Lung (tissue), 12 donors: Measurements from ENCODE around the gene EVC2. TPM values are rescaled to one million over a fixed set of nuclear protein-coding genes. Genes with fewer than 3 reads are reported as not detected.

Source experiments
- ATAC-seq: fragments of 200-7000 bp; cut with Tn5 transposase; one replicate; pipeline ENCODE4 v1.9.1; 2020; ENCODE audit warnings: moderate number of reproducible peaks; ENCODE audit not compliant: insufficient read depth, low FRiP score
- DNase-seq, 3 donors: peaks; one replicate each; pipeline ENCODE4 v3.0.0-alpha.2; 2013 to 2017
- H3K27ac ChIP-seq, 2 donors: one replicate each; pipeline ENCODE4 v1.5.1; 2013; ENCODE audit warnings: mild to moderate bottlenecking in 2 of 2, moderate library complexity in 2 of 2, control low read depth in 1 of 2, inconsistent platforms in 1 of 2, low read depth in 1 of 2, low read length in 1 of 2
- H3K27me3 ChIP-seq, 3 donors: one replicate each; pipeline ENCODE4 v1.5.1; 2013; ENCODE audit warnings: low read length in 2 of 3; ENCODE audit not compliant: control insufficient read depth in 3 of 3, insufficient read depth in 3 of 3
- H3K36me3 ChIP-seq, 4 donors: one replicate each; pipeline ENCODE4 v1.5.1; 2013; ENCODE audit warnings: low read length in 4 of 4, mild to moderate bottlenecking in 1 of 4, moderate library complexity in 1 of 4; ENCODE audit not compliant: control insufficient read depth in 4 of 4, insufficient read depth in 4 of 4
- H3K4me1 ChIP-seq, 5 donors: one replicate each; pipeline ENCODE4 v1.5.1; 2013; ENCODE audit warnings: low read length in 5 of 5, mild to moderate bottlenecking in 2 of 5, moderate library complexity in 1 of 5; ENCODE audit not compliant: control insufficient read depth in 5 of 5, insufficient read depth in 5 of 5
- H3K4me3 ChIP-seq: one replicate; pipeline ENCODE4 v1.5.1; 2013; ENCODE audit warnings: mild to moderate bottlenecking, control low read depth, moderate library complexity
- H3K9ac ChIP-seq, 2 donors: one replicate each; pipeline ENCODE4 v1.5.1; 2013; ENCODE audit warnings: low read length in 2 of 2, control low read depth in 1 of 2; ENCODE audit not compliant: insufficient read depth in 1 of 2
- H3K9me3 ChIP-seq, 4 donors: one replicate each; pipeline ENCODE4 v1.5.1; 2013; ENCODE audit warnings: low read length in 3 of 4, mild to moderate bottlenecking in 1 of 4, moderate library complexity in 1 of 4; ENCODE audit not compliant: control insufficient read depth in 4 of 4, insufficient read depth in 3 of 4
- WGBS, 2 donors: extraction: QIAGEN DNeasy Blood & Tissue Kit; methylation state at CpG; one replicate each; pipeline ENCODE4 v1.1.7; 2013; 5-methylcytosine and 5-hydroxymethylcytosine counted together
- polyA plus RNA-seq, 2 donors: library from polyadenylated mRNA; stranded (reverse); fragments of 200-250 nt; gene quantifications; one replicate each; pipeline ENCODE4 v1.2.1, GENCODE V29; 2013
- total RNA-seq, 2 donors: library from RNA; depleted of rRNA in 1 of 2; stranded (reverse); fragments of >200 nt in 1 of 2; gene quantifications; one replicate each; pipeline ENCODE4 v1.2.1, GENCODE V29; 2014 to 2021
- TF ChIP-seq, protein P1 (sequence below): IDR thresholded peaks from 2 replicates; pipeline ENCODE4 v1.5.1; 2012; ENCODE audit warnings: mild to moderate bottlenecking; ENCODE audit errors: control extremely low read depth, extremely low read depth
- donor health status: control.
- donor health status: control.
- donor health status: Bipolar disorder and iron deficiency.
- donor health status: healthy.
- donor health status: DM: yes; HTN: yes; CAD: no.

Gene EVC2
- total and polyA plus RNA-seq, 4 donors: 1.5 to 11.9 (median 3.1) TPM

DNA sequence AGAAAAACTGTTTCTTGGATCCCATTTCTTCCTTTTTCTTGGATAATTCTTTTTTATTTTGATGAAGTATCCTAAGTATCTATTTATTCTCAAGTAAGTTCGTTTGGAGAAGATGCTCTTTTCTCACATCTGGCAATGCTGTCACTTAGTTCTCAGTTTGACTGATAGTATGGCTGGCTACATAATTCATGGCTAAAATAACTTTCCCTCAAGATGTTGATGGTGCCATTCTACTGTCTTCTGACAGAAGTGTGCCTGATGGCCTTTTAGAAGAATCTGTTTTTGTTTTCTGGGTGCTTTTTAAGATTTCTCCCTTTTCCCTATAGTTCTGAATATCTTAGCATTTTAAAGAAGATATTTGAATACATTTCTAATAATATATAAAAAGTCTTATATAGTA is 41.6 kb downstream of the EVC2 start:
- Histone ChIP-seq H3K27me3 (no peaks in the 10 kb centered on the region), H3K4me3 (no peak overlapping the region), H3K36me3 (peaks cover 0 to 18% (median 10%) of the 10 kb centered on the region in 4 donors), H3K4me1 (no peaks in the 10 kb centered on the region), H3K27ac (no peak overlapping the region), H3K9me3 (peaks cover 0 to 8% (median 6%) of the 10 kb centered on the region in 4 donors), H3K9ac (no peak overlapping the region)
- WGBS, 2 donors: 77 to 89% methylated on average over 1 of the region's 1 CpG
- no peak for ATAC-seq
- no peak for DNase-seq
- TF ChIP-seq, protein P1, sequence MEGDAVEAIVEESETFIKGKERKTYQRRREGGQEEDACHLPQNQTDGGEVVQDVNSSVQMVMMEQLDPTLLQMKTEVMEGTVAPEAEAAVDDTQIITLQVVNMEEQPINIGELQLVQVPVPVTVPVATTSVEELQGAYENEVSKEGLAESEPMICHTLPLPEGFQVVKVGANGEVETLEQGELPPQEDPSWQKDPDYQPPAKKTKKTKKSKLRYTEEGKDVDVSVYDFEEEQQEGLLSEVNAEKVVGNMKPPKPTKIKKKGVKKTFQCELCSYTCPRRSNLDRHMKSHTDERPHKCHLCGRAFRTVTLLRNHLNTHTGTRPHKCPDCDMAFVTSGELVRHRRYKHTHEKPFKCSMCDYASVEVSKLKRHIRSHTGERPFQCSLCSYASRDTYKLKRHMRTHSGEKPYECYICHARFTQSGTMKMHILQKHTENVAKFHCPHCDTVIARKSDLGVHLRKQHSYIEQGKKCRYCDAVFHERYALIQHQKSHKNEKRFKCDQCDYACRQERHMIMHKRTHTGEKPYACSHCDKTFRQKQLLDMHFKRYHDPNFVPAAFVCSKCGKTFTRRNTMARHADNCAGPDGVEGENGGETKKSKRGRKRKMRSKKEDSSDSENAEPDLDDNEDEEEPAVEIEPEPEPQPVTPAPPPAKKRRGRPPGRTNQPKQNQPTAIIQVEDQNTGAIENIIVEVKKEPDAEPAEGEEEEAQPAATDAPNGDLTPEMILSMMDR: no peak

DNA sequence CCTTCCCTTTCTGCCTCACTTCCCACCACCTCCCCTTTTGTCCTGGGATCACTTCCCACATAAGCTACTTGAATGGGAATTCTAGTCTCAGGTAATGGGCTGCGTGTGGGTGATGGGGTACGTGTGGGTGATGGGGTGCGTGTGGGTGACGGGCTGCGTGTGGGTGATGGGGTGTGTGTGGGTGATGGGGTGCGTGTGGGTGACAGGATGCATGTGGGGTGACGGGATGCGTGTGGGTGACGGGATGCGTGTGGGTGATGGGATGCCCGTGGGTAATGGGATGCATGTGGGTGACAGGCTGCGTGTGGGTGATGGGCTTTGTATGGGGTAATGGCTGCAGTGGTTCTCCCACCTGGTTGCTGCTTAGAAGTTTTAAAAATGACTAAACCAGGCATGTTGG is 43.6 kb downstream of the EVC2 start:
- no peak for DNase-seq
- WGBS, 2 donors: 94 to 95% methylated on average over 12 of the region's 12 CpGs
- TF ChIP-seq, protein P1: no peak
- H3K9me3 ChIP-seq: peaks cover 2 to 15% (median 6%) of the 10 kb centered on the region in 4 donors
- H3K4me3 ChIP-seq: no peak overlapping the region
- ATAC-seq: no peak
- no peak overlapping the region for H3K9ac ChIP-seq
- H3K27ac ChIP-seq: no peak overlapping the region
- peaks cover 0 to 26% (median 14%) of the 10 kb centered on the region in 4 donors for H3K36me3 ChIP-seq
- no peaks in the 10 kb centered on the region for H3K27me3 ChIP-seq
- no peaks in the 10 kb centered on the region for H3K4me1 ChIP-seq

DNA sequence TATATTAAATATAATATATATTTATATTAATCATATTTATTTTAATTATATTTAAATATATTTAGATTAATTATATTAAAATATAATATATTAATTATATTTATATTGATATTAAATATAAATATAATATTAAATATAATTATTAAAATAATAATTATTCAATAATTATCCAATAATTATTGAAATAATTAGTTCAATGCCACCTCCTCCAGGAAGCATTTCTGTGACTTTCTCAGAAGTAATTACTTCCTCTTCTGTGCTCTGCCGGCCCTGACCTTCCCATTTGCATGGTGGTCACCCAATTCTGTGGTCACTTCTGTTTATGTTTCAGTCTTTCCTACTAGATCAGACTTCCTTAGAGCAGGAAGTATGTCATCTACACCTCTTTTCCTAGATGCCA is 45.8 kb downstream of the EVC2 start:
- no peaks in the 10 kb centered on the region for H3K27me3 ChIP-seq
- peaks cover 0 to 26% (median 12%) of the 10 kb centered on the region in 4 donors for H3K36me3 ChIP-seq
- H3K4me1 ChIP-seq: no peaks in the 10 kb centered on the region
- TF ChIP-seq, protein P1: no peak
- H3K9ac ChIP-seq: no peak overlapping the region
- H3K9me3 ChIP-seq: peaks cover 2 to 12% (median 6%) of the 10 kb centered on the region in 4 donors
- no peak overlapping the region for H3K27ac ChIP-seq
- WGBS, 2 donors: 21 to 47% methylated on average over 1 of the region's 1 CpG
- no peak overlapping the region for H3K4me3 ChIP-seq
- DNase-seq (no peak), ATAC-seq (no peak)

DNA sequence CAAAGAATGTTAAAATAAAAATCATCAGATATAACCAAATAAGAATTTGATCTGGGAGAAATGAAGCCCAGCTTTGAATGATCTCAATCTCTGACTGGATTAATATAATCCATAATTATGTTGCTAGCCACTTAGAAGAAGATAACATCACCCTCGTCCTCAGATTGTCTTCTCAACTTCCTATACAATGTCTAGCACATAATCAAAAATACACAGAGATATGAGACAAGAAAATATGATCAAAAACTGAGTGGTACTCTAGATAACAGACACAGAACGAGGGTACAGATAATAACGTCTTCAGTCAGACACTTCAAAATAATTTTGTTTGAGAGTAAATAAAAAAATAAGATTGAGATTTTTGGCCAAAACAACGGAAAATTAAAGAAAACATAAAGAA is 47.1 kb downstream of the EVC2 start:
- Histone ChIP-seq H3K36me3 (peaks cover 0 to 26% (median 17%) of the 10 kb centered on the region in 4 donors), H3K9ac (no peak overlapping the region), H3K4me3 (no peak overlapping the region), H3K9me3 (peaks cover 2 to 10% (median 6%) of the 10 kb centered on the region in 4 donors), H3K4me1 (no peaks in the 10 kb centered on the region), H3K27me3 (no peaks in the 10 kb centered on the region), H3K27ac (no peak overlapping the region)
- no peak for DNase-seq
- no peak for ATAC-seq
- 87 to 93% methylated on average over 4 of the region's 4 CpGs for WGBS, 2 donors
- TF ChIP-seq, protein P1: no peak
